Measurements from ENCODE around the gene TRMT11. TPM values are rescaled to one million over a fixed set of nuclear protein-coding genes. Genes with fewer than 3 reads are reported as not detected.

Gene TRMT11
- total and polyA plus RNA-seq, 2 of the 13 experiments (the other 11 are each of a cell fraction or from before 2014, with no cell fraction given) = 42.2 to 81.9 TPM

- TF ChIP-seq MAFK (conservative IDR thresholded peaks at IDR 0.05 in 1 of 2, IDR thresholded peaks at IDR 0.05 in 1 of 2; ENCODE audit: low read length in 2 of 2) (no peak), IRX3 (CRISPR knock-in tag; IDR thresholded peaks at IDR 0.05; ENCODE audit: borderline replicate concordance, low read depth) (no peak), DR1 (CRISPR knock-in tag; IDR thresholded peaks at IDR 0.05) (no peak), ZNF572 (CRISPR knock-in tag; IDR thresholded peaks at IDR 0.05) (0 out of 2 replicates have a peak, but pooled peaks have one; percentile 59), ZNF841 (CRISPR knock-in tag; IDR thresholded peaks at IDR 0.05; ENCODE audit: borderline replicate concordance) (no peak), RXRB (CRISPR knock-in tag; IDR thresholded peaks at IDR 0.05; ENCODE audit: borderline replicate concordance) (peak; percentile 54), ZNF607 (CRISPR knock-in tag; IDR thresholded peaks at IDR 0.05; ENCODE audit: borderline replicate concordance) (0 out of 2 replicates have a peak, but pooled peaks have one; percentile 46), LBX2 (CRISPR knock-in tag; IDR thresholded peaks at IDR 0.05; ENCODE audit: borderline replicate concordance) (no peak), PRDM4 (CRISPR knock-in tag; IDR thresholded peaks at IDR 0.05; ENCODE audit: borderline replicate concordance) (no peak), FOXC1 (CRISPR knock-in tag; IDR thresholded peaks at IDR 0.05; ENCODE audit: borderline replicate concordance) (no peak), ATF7 (IDR thresholded peaks at IDR 0.05) (no peak), ATF7 (CRISPR knock-in tag; IDR thresholded peaks at IDR 0.05) (no peak), ZFYVE20 (CRISPR knock-in tag; IDR thresholded peaks at IDR 0.05; ENCODE audit: borderline replicate concordance, low read depth) (no peak), SOX13 (IDR thresholded peaks at IDR 0.05) (no peak), SOX13 (CRISPR knock-in tag; conservative IDR thresholded peaks at IDR 0.05 in 1 of 2, IDR thresholded peaks at IDR 0.05 in 1 of 2) (no peak), ZNF143 (CRISPR knock-in tag; IDR thresholded peaks at IDR 0.05) (no peak), ZNF513 (CRISPR knock-in tag; conservative IDR thresholded peaks at IDR 0.05) (no peak), ZNF574 (CRISPR knock-in tag; IDR thresholded peaks at IDR 0.05) (no peak), ZNF589 (CRISPR knock-in tag; conservative IDR thresholded peaks at IDR 0.05) (no peak), PLSCR1 (CRISPR knock-in tag; IDR thresholded peaks at IDR 0.05; ENCODE audit: borderline replicate concordance) (no peak), HOXA7 (CRISPR knock-in tag; IDR thresholded peaks at IDR 0.05) (no peak)
Observed at GRCh38 chr6:125942672-125943527, 43.4 kb upstream of the TRMT11 start (continued).

Measured in HepG2 (cell line).